Measurements from ENCODE around the gene SON.
"Not testable (repeated sequence)": the region's sequence is repeated elsewhere in the genome, so short reads cannot be mapped to it uniquely, and the experiment has no call there.

Gene SON

GRCh38 chr21:33572350-33572749, 29.5 kb downstream of the SON start:
- DNase-seq = no peak

GRCh38 chr21:33576741-33577141, 33.9 kb downstream of the SON start:
- DNase-seq = not testable (repeated sequence)

- no peak for DNase-seq
These were observed 35.4 kb downstream of the SON start for GRCh38 chr21:33578214-33578613.

GRCh38 chr21:33578959-33579542, 36.2 kb downstream of the SON start:
- DNase-seq = no peak

GRCh38 chr21:33584455-33584854, 41.6 kb downstream of the SON start:
- DNase-seq = no peak

GRCh38 chr21:33586927-33587326, 44.1 kb downstream of the SON start:
- DNase-seq = no peak

GRCh38 chr21:33587792-33588484, 45.1 kb downstream of the SON start:
- peak; percentile 12 for DNase-seq

- DNase-seq = peak; percentile 76
These were observed 45.9 kb downstream of the SON start, which contains the start of gene DONSON for GRCh38 chr21:33588485-33589335. DONSON (minus strand) TSS chr21:33588684; CDS start chr21:33588641, 43 bp downstream.

- DNase-seq = no peak
These were observed 55.2 kb downstream of the SON start for GRCh38 chr21:33598051-33598450.

GRCh38 chr21:33608559-33608958, 65.7 kb downstream of the SON start:
- no peak for DNase-seq

- no peak for DNase-seq
These were observed 68.3 kb downstream of the SON start for GRCh38 chr21:33611006-33611744.

GRCh38 chr21:33617565-33617964, 74.7 kb downstream of the SON start:
- not testable (repeated sequence) for DNase-seq

GRCh38 chr21:33618407-33618806, 75.6 kb downstream of the SON start:
- no peak for DNase-seq

GRCh38 chr21:33619726-33620125, 76.9 kb downstream of the SON start:
- DNase-seq = no peak

GRCh38 chr21:33622253-33622652, 79.4 kb downstream of the SON start:
- DNase-seq = no peak

- not testable (repeated sequence) for DNase-seq
These were observed 83.3 kb downstream of the SON start for GRCh38 chr21:33626151-33626550.
